ENCODE results near the gene SMOC2.
"Not testable (repeated sequence)": the region's sequence is repeated elsewhere in the genome, so short reads cannot be mapped to it uniquely, and the experiment has no call there.

DNA sequence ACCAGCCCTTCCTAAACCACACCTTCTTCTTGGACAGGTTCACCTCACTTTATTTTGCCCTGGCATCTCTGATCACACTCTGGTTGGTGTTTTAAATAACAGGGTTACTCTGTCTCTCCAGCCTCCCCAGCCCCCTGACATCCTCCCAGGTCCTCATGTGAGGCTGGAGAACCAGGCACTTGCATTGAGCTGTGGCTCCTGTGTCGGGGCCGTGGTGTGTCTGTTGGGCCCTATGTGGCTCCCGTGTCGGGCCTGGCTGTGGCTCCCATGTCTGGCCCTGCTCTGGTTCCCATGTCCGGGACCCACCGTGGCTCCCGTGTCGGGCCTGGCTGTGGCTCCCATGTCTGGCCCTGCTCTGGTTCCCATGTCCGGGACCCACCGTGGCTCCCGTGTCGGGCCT is 170.0 kb downstream of the SMOC2 start:
- TF ChIP-seq ZNF558, ZBTB21, CTCF (tag by site-specific recombination; IDR thresholded peaks at IDR 0.05): not testable (repeated sequence)

Data from HEK293 (cell line).